CD4-positive, alpha-beta memory T cell (primary cell): ENCODE data around the gene PRRX1. TPM values are rescaled to one million over a fixed set of nuclear protein-coding genes. Genes with fewer than 3 reads are reported as not detected.

Source experiments
- CTCF ChIA-PET: fragments of 350-600 bp; sonication (Branson Sonifier 250); formaldehyde crosslinking; loops from one replicate; lab custom pipeline; 2021; ENCODE audit warnings: inconsistent platforms; ENCODE audit not compliant: partially characterized antibody; lab: Charles Lee
- POLR2A ChIA-PET: fragments of 350-600 bp; sonication (Branson Sonifier 250); formaldehyde crosslinking; loops from one replicate; lab custom pipeline; 2021; ENCODE audit not compliant: partially characterized antibody; lab: Charles Lee
- DNase-seq, 5 donors: peaks; one replicate each; pipeline versions ENCODE4 v3.0.0 to v3.0.0-alpha.2; 2020 to 2022; ENCODE audit warnings: mixed read lengths in 1 of 5
- H3K27ac ChIP-seq: one replicate; pipeline ENCODE4 v1.7.0; 2013; ENCODE audit warnings: low read depth, low read length
- H3K27me3 ChIP-seq: 2 replicates; pipeline ENCODE4 v1.7.0; 2013; ENCODE audit warnings: mild to moderate bottlenecking, low read length, moderate library complexity; ENCODE audit not compliant: insufficient read depth
- H3K36me3 ChIP-seq: 2 replicates; pipeline ENCODE4 v1.7.0; 2013; ENCODE audit warnings: mild to moderate bottlenecking, low read length, moderate library complexity; ENCODE audit not compliant: insufficient read depth
- H3K4me1 ChIP-seq: 2 replicates; pipeline ENCODE4 v1.7.0; 2013; ENCODE audit warnings: mild to moderate bottlenecking, low read length, moderate library complexity; ENCODE audit not compliant: insufficient read depth
- H3K4me3 ChIP-seq, 2 donors: one replicate each; pipeline ENCODE4 v1.7.0; 2013; ENCODE audit warnings: low read length in 2 of 2, mild to moderate bottlenecking in 1 of 2
- H3K9me3 ChIP-seq, 2 donors: one replicate each; pipeline ENCODE4 v1.7.0; 2013; ENCODE audit warnings: low read length in 2 of 2, control low read depth in 1 of 2; ENCODE audit not compliant: control insufficient read depth in 1 of 2
- H3K27ac Mint-ChIP-seq, 7 donors: one replicate each; pipeline ENCODE4 v1.8.0; 2020 to 2021; ENCODE audit warnings: mixed read lengths in 7 of 7, mild to moderate bottlenecking in 6 of 7, inconsistent platforms in 3 of 7, moderate library complexity in 3 of 7
- H3K27me3 Mint-ChIP-seq, 2 donors: one replicate each; pipeline ENCODE4 v1.8.0; 2020 to 2021; ENCODE audit warnings: mixed read lengths in 2 of 2
- H3K36me3 Mint-ChIP-seq, 2 donors: one replicate each; pipeline ENCODE4 v1.8.0; 2020 to 2021; ENCODE audit warnings: mixed read lengths in 2 of 2, inconsistent platforms in 1 of 2, mild to moderate bottlenecking in 1 of 2
- H3K4me1 Mint-ChIP-seq, 4 donors: one replicate each; pipeline ENCODE4 v1.8.0; 2020 to 2021; ENCODE audit warnings: mixed read lengths in 4 of 4, mild to moderate bottlenecking in 1 of 4
- H3K4me3 Mint-ChIP-seq, 8 donors: one replicate each; pipeline ENCODE4 v1.8.0; 2020 to 2021; ENCODE audit warnings: mixed read lengths in 8 of 8, mild to moderate bottlenecking in 7 of 8, moderate library complexity in 6 of 8, inconsistent platforms in 3 of 8
- H3K9me3 Mint-ChIP-seq, 8 donors: one replicate each; pipeline ENCODE4 v1.8.0; 2020 to 2021; ENCODE audit warnings: mixed read lengths in 8 of 8, mild to moderate bottlenecking in 5 of 8, inconsistent platforms in 3 of 8, moderate library complexity in 1 of 8
- intact Hi-C: fragments of 100-400 bp; cut with micrococcal nuclease; formaldehyde crosslinking; loops from one replicate; pipeline ENCODE4 v1.15.1; 2023
- polyA plus RNA-seq, 2 donors: library from polyadenylated mRNA; unstranded; fragments of 300-500 nt; fragmentation: Illumina TruSeq; gene quantifications; one replicate each; pipeline ENCODE4 v1.2.3, GENCODE V29; 2021
- total RNA-seq, 2 experiments: library from RNA; stranded (reverse); gene quantifications; one replicate each; pipeline ENCODE4 v1.2.3, GENCODE V29; 2021

Gene PRRX1
- total and polyA plus RNA-seq, 4 experiments from 2014 or later = not detected

- Histone ChIP-seq H3K9me3 (no peaks in the 10 kb centered on the region), H3K36me3 (no peaks in the 10 kb centered on the region), H3K27ac (no peak overlapping the region), H3K27me3 (no peaks in the 10 kb centered on the region), H3K4me3 (no peak overlapping the region), H3K4me1 (no peaks in the 10 kb centered on the region)
- H3K27me3 Mint-ChIP-seq = peaks cover 18 to 32% of the 10 kb centered on the region in 2 donors
- CTCF ChIA-PET = no interaction called here
- no peaks in the 10 kb centered on the region for H3K4me1 Mint-ChIP-seq
- POLR2A ChIA-PET = no interaction called here
- H3K4me3 Mint-ChIP-seq = no peak overlapping the region
- no peak overlapping the region for H3K27ac Mint-ChIP-seq
- no peaks in the 10 kb centered on the region for H3K36me3 Mint-ChIP-seq
- H3K9me3 Mint-ChIP-seq = no peaks in the 10 kb centered on the region
- no peak for DNase-seq
- intact Hi-C loops = no loop called here
Measured at GRCh38 chr1:170682169-170682568, 18.2 kb downstream of the PRRX1 start.

- Mint-ChIP-seq H3K36me3 (no peaks in the 10 kb centered on the region), H3K4me3 (no peak overlapping the region), H3K4me1 (no peaks in the 10 kb centered on the region), H3K27me3 (peaks cover 17 to 29% of the 10 kb centered on the region in 2 donors), H3K9me3 (no peaks in the 10 kb centered on the region), H3K27ac (no peak overlapping the region)
- H3K27ac ChIP-seq = no peak overlapping the region
- no peaks in the 10 kb centered on the region for H3K36me3 ChIP-seq
- H3K4me1 ChIP-seq = no peaks in the 10 kb centered on the region
- DNase-seq = no peak
- H3K9me3 ChIP-seq = no peaks in the 10 kb centered on the region
- ChIA-PET POLR2A (no interaction called here), CTCF (no interaction called here)
- H3K4me3 ChIP-seq = no peak overlapping the region
- intact Hi-C loops = no loop called here
- no peaks in the 10 kb centered on the region for H3K27me3 ChIP-seq
Measured at GRCh38 chr1:170682809-170683208, 18.9 kb downstream of the PRRX1 start.

- Histone ChIP-seq H3K27me3 (no peaks in the 10 kb centered on the region), H3K4me3 (no peak overlapping the region), H3K9me3 (no peaks in the 10 kb centered on the region), H3K36me3 (no peaks in the 10 kb centered on the region), H3K27ac (no peak overlapping the region), H3K4me1 (no peaks in the 10 kb centered on the region)
- H3K27me3 Mint-ChIP-seq = peaks cover 13 to 18% of the 10 kb centered on the region in 2 donors
- no peaks in the 10 kb centered on the region for H3K9me3 Mint-ChIP-seq
- no peak overlapping the region for H3K27ac Mint-ChIP-seq
- DNase-seq = no peak
- POLR2A ChIA-PET = no interaction called here
- intact Hi-C loops = loop anchor here (5.0 kb wide), 1 partner anchor 758 kb away; no protein-coding TSS in a partner anchor
- CTCF ChIA-PET = interaction anchor here (1.6 kb wide), 1 partner anchor 9 kb away, joined by 4 read pairs; no protein-coding TSS in a partner anchor
- no peaks in the 10 kb centered on the region for H3K36me3 Mint-ChIP-seq
- H3K4me1 Mint-ChIP-seq = peaks cover 0 to 1% (median 0%) of the 10 kb centered on the region in 4 donors
- H3K4me3 Mint-ChIP-seq = no peak overlapping the region
Measured at GRCh38 chr1:170685166-170685565, 21.2 kb downstream of the PRRX1 start.

GRCh38 chr1:170686291-170686690 is 22.4 kb downstream of the PRRX1 start:
- H3K4me3 Mint-ChIP-seq = no peak overlapping the region
- intact Hi-C loops = loop anchor here (5.0 kb wide), 1 partner anchor 759 kb away; no protein-coding TSS in a partner anchor
- H3K9me3 ChIP-seq = no peaks in the 10 kb centered on the region
- H3K27ac ChIP-seq = no peak overlapping the region
- H3K36me3 ChIP-seq = no peaks in the 10 kb centered on the region
- H3K9me3 Mint-ChIP-seq = no peaks in the 10 kb centered on the region
- no peaks in the 10 kb centered on the region for H3K4me1 ChIP-seq
- POLR2A ChIA-PET = interaction anchor here (0.6 kb wide), 1 partner anchor 1267 kb away, joined by 3 read pairs; no protein-coding TSS in a partner anchor
- DNase-seq = no peak
- CTCF ChIA-PET = interaction anchor here (0.7 kb wide), 1 partner anchor 97 kb away, joined by 3 read pairs; no protein-coding TSS in a partner anchor
- H3K27me3 Mint-ChIP-seq = peaks cover 12 to 14% of the 10 kb centered on the region in 2 donors
- no peaks in the 10 kb centered on the region for H3K36me3 Mint-ChIP-seq
- no peak overlapping the region for H3K4me3 ChIP-seq
- no peak overlapping the region for H3K27ac Mint-ChIP-seq
- H3K27me3 ChIP-seq = no peaks in the 10 kb centered on the region
- peaks cover 0 to 1% (median 0%) of the 10 kb centered on the region in 4 donors for H3K4me1 Mint-ChIP-seq

- Mint-ChIP-seq H3K9me3 (no peaks in the 10 kb centered on the region), H3K36me3 (no peaks in the 10 kb centered on the region), H3K27me3 (peaks cover 13 to 15% of the 10 kb centered on the region in 2 donors), H3K4me3 (no peak overlapping the region), H3K27ac (no peak overlapping the region), H3K4me1 (peaks cover 0 to 1% (median 0%) of the 10 kb centered on the region in 4 donors)
- POLR2A ChIA-PET = no interaction called here
- intact Hi-C loops = loop anchor here (5.0 kb wide), 1 partner anchor 760 kb away; no protein-coding TSS in a partner anchor
- CTCF ChIA-PET = interaction anchor here (4.0 kb wide), 1 partner anchor 626 kb away, joined by 27 read pairs; the partner anchor contains the start of gene FMO4
- no peaks in the 10 kb centered on the region for H3K4me1 ChIP-seq
- H3K36me3 ChIP-seq = no peaks in the 10 kb centered on the region
- H3K27me3 ChIP-seq = no peaks in the 10 kb centered on the region
- no peaks in the 10 kb centered on the region for H3K9me3 ChIP-seq
- no peak for DNase-seq
- no peak overlapping the region for H3K4me3 ChIP-seq
- no peak overlapping the region for H3K27ac ChIP-seq
Measured at GRCh38 chr1:170687621-170688020, 23.7 kb downstream of the PRRX1 start.

GRCh38 chr1:170691258-170691657 is 27.3 kb downstream of the PRRX1 start:
- Histone ChIP-seq H3K27ac (no peak overlapping the region), H3K4me3 (no peak overlapping the region), H3K36me3 (no peaks in the 10 kb centered on the region), H3K27me3 (no peaks in the 10 kb centered on the region), H3K9me3 (no peaks in the 10 kb centered on the region), H3K4me1 (no peaks in the 10 kb centered on the region)
- Mint-ChIP-seq H3K27ac (no peak overlapping the region), H3K27me3 (peaks cover 7 to 20% of the 10 kb centered on the region in 2 donors), H3K4me3 (no peak overlapping the region), H3K4me1 (peaks cover 0 to 1% (median 0%) of the 10 kb centered on the region in 4 donors), H3K36me3 (no peaks in the 10 kb centered on the region), H3K9me3 (no peaks in the 10 kb centered on the region)
- ChIA-PET POLR2A (no interaction called here), CTCF (no interaction called here)
- no peak for DNase-seq
- intact Hi-C loops = no loop called here

GRCh38 chr1:170692866-170693575 is 29.1 kb downstream of the PRRX1 start:
- no peak overlapping the region for H3K4me3 Mint-ChIP-seq
- no peaks in the 10 kb centered on the region for H3K9me3 ChIP-seq
- intact Hi-C loops = no loop called here
- no peaks in the 10 kb centered on the region for H3K36me3 Mint-ChIP-seq
- no peak for DNase-seq
- H3K27ac ChIP-seq = no peak overlapping the region
- no peak overlapping the region for H3K27ac Mint-ChIP-seq
- no peaks in the 10 kb centered on the region for H3K36me3 ChIP-seq
- H3K4me3 ChIP-seq = no peak overlapping the region
- H3K4me1 Mint-ChIP-seq = peaks cover 0 to 1% (median 0%) of the 10 kb centered on the region in 4 donors
- ChIA-PET POLR2A (no interaction called here), CTCF (interaction anchor here (1.0 kb wide), 1 partner anchor 620 kb away, joined by 3 read pairs; no protein-coding TSS in a partner anchor)
- H3K9me3 Mint-ChIP-seq = no peaks in the 10 kb centered on the region
- no peaks in the 10 kb centered on the region for H3K27me3 ChIP-seq
- H3K4me1 ChIP-seq = no peaks in the 10 kb centered on the region
- peaks cover 7 to 20% of the 10 kb centered on the region in 2 donors for H3K27me3 Mint-ChIP-seq
